Colon (tissue), 2 donors: ENCODE data around the gene P2RX6.
"Not testable (repeated sequence)": the region's sequence is repeated elsewhere in the genome, so short reads cannot be mapped to it uniquely, and the experiment has no call there.

Source experiments
- FAIRE-seq: peaks from 2 replicates; lab custom pipeline; 2012; peaks lifted over from hg19 to GRCh38; lab: Jason Lieb, UNC
- donor health status: control.
- donor health status: control.

Gene P2RX6

GRCh38 chr22:21014726-21015465, at the start of gene P2RX6:
Gene P2RX6, plus strand, starts transcription at chr22:21015165. Its CDS starts 10 bp downstream, at chr22:21015175.
- FAIRE-seq, result no peak

GRCh38 chr22:20965888-20966855, 48.8 kb upstream of the P2RX6 start:
- FAIRE-seq, result no peak

GRCh38 chr22:20966883-20967696, 47.9 kb upstream of the P2RX6 start, which contains the start of gene AIFM3:
Gene AIFM3, plus strand, starts transcription at chr22:20967255. Its CDS starts 690 bp downstream, at chr22:20967945.
- no peak for FAIRE-seq

GRCh38 chr22:20967697-20968211, 47.2 kb upstream of the P2RX6 start:
- FAIRE-seq, result no peak

- FAIRE-seq, result no peak
Measured at GRCh38 chr22:20968281-20968977, 46.5 kb upstream of the P2RX6 start.

- no peak for FAIRE-seq
Measured at GRCh38 chr22:20970939-20971657, 43.9 kb upstream of the P2RX6 start.

- not testable (repeated sequence) for FAIRE-seq
Measured at GRCh38 chr22:20972014-20972694, 42.8 kb upstream of the P2RX6 start.

- FAIRE-seq, result no peak
Measured at GRCh38 chr22:20972933-20973577, 41.9 kb upstream of the P2RX6 start.

- FAIRE-seq, result no peak
Measured at GRCh38 chr22:20973634-20974286, 41.2 kb upstream of the P2RX6 start.

GRCh38 chr22:20974336-20974955, 40.5 kb upstream of the P2RX6 start:
- no peak for FAIRE-seq

GRCh38 chr22:20975541-20976290, 39.2 kb upstream of the P2RX6 start:
- FAIRE-seq, result no peak

- FAIRE-seq, result no peak
Measured at GRCh38 chr22:20976291-20976877, 38.6 kb upstream of the P2RX6 start.

GRCh38 chr22:20977019-20977418, 37.9 kb upstream of the P2RX6 start:
- no peak for FAIRE-seq

- FAIRE-seq, result no peak
Measured at GRCh38 chr22:20977516-20978170, 37.3 kb upstream of the P2RX6 start.

- no peak for FAIRE-seq
Measured at GRCh38 chr22:20978419-20978818, 36.5 kb upstream of the P2RX6 start.

GRCh38 chr22:20979243-20979809, 35.6 kb upstream of the P2RX6 start:
- no peak for FAIRE-seq
